ENCODE results near the gene PPL. TPM values are rescaled to one million over a fixed set of nuclear protein-coding genes. Genes with fewer than 3 reads are reported as not detected.
A peak's percentile ranks its signal among the peaks of the same experiment; 100 is the strongest.

PPL gene, protein sequence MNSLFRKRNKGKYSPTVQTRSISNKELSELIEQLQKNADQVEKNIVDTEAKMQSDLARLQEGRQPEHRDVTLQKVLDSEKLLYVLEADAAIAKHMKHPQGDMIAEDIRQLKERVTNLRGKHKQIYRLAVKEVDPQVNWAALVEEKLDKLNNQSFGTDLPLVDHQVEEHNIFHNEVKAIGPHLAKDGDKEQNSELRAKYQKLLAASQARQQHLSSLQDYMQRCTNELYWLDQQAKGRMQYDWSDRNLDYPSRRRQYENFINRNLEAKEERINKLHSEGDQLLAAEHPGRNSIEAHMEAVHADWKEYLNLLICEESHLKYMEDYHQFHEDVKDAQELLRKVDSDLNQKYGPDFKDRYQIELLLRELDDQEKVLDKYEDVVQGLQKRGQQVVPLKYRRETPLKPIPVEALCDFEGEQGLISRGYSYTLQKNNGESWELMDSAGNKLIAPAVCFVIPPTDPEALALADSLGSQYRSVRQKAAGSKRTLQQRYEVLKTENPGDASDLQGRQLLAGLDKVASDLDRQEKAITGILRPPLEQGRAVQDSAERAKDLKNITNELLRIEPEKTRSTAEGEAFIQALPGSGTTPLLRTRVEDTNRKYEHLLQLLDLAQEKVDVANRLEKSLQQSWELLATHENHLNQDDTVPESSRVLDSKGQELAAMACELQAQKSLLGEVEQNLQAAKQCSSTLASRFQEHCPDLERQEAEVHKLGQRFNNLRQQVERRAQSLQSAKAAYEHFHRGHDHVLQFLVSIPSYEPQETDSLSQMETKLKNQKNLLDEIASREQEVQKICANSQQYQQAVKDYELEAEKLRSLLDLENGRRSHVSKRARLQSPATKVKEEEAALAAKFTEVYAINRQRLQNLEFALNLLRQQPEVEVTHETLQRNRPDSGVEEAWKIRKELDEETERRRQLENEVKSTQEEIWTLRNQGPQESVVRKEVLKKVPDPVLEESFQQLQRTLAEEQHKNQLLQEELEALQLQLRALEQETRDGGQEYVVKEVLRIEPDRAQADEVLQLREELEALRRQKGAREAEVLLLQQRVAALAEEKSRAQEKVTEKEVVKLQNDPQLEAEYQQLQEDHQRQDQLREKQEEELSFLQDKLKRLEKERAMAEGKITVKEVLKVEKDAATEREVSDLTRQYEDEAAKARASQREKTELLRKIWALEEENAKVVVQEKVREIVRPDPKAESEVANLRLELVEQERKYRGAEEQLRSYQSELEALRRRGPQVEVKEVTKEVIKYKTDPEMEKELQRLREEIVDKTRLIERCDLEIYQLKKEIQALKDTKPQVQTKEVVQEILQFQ (N-terminal part only)
- total RNA-seq (10 to 100 TPM; 11.4 to 98.8 (median 31.6) TPM), polyA plus RNA-seq (10 to 100 TPM in 2 of 3 donors, 1 to 10 TPM in 1; 5.8 to 96.8 (median 10.7) TPM)
- long read RNA-seq, donor 1 = 0 reads
- long read RNA-seq, donor 2 = 0 reads
- long read RNA-seq, donor 3, full-length matches to known transcripts = 1 of 1 reads
- long read RNA-seq, donor 3, partial matches to known transcripts = 0 of 1 reads
- long read RNA-seq, donor 3, other reads (novel, unspliced or antisense) = 0 of 1 reads
- long read RNA-seq, donor 4 = 0 reads
- long read RNA-seq, donor 5 = 0 reads
- long read RNA-seq, donor 6, partial matches to known transcripts = 0 of 1 reads
- long read RNA-seq, donor 6, other reads (novel, unspliced or antisense) = 0 of 1 reads
- long read RNA-seq, donor 7 = 0 reads
- long read RNA-seq, donor 8 = 0 reads
- long read RNA-seq, donor 9 = 0 reads
- long read RNA-seq, donor 10 = 0 reads

DNA sequence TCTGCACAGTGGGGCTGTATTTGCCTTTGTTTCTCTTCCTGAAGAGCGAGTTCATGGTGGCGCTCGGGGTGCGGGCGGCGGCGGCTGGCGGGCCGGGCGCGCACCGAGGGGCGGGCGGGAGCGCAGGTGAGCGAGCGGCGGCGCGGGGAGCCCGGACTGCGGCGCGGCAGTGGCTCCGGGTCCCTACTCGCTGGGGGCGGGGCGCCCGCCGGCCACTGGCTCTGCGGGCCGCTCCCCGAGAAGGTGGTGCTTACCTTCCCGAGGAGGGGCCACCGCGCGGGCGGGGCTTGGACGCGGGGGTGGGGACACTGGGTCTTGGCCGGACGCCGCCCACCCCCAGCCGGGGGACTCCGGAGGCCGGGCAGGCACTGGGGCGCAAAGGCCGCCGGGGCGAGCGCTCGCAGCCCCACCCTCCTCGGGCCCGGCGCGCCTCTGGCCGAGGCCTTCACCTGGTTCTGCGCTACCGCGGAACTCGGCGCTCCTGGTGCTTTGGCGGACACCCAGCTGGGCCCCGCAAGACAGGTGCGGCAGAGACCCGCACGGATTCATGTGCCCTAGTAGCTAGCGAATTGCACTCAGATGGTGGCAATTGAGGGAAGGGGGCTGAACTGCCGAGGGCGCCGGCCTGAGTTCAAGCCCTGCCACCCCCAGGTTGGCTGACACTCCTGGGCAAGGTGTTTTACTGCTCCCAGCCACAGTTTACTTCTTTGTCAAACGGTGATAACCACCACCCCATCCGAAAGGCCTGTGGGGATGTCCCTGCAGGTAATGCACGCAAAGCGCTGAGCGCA, at the start of gene PPL:
PPL (minus strand) TSS at position 158 of the 791 bp plus-strand sequence; CDS start at position 55, 103 bp downstream.
- H3K4me3 ChIP-seq = peak within 1 kb of the TSS; percentile 59 to 79 (median 68)
- TF ChIP-seq EP300 (IDR thresholded peaks at IDR 0.05) = no peak
- TF ChIP-seq, protein P1, sequence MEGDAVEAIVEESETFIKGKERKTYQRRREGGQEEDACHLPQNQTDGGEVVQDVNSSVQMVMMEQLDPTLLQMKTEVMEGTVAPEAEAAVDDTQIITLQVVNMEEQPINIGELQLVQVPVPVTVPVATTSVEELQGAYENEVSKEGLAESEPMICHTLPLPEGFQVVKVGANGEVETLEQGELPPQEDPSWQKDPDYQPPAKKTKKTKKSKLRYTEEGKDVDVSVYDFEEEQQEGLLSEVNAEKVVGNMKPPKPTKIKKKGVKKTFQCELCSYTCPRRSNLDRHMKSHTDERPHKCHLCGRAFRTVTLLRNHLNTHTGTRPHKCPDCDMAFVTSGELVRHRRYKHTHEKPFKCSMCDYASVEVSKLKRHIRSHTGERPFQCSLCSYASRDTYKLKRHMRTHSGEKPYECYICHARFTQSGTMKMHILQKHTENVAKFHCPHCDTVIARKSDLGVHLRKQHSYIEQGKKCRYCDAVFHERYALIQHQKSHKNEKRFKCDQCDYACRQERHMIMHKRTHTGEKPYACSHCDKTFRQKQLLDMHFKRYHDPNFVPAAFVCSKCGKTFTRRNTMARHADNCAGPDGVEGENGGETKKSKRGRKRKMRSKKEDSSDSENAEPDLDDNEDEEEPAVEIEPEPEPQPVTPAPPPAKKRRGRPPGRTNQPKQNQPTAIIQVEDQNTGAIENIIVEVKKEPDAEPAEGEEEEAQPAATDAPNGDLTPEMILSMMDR (IDR thresholded peaks at IDR 0.05) = no peak
- peak in 2 of 3 donors; percentile 48 to 65 for TF ChIP-seq POLR2AphosphoS5 (IDR thresholded peaks at IDR 0.05)
- TF ChIP-seq POLR2A (IDR thresholded peaks at IDR 0.05) = no peak
- no peaks in the 10 kb centered on the region for H3K36me3 ChIP-seq
- H3K4me1 ChIP-seq = peaks cover 21 to 44% (median 33%) of the 10 kb centered on the region in 4 donors
- intact Hi-C loops (cut with DNase I; ENCODE audit: low total_unique reads) = loop anchor here (10.0 kb wide), 1 partner anchor 52 kb away; no protein-coding TSS in a partner anchor
- H3K27ac ChIP-seq = peak within 1 kb of the TSS; percentile 76 to 85 (median 79)
- DNase-seq = peak; percentile 97
- H3K27me3 ChIP-seq = peaks cover 0 to 39% (median 14%) of the 10 kb centered on the region in 3 donors
- WGBS, 5 donors = 6 to 19% (median 7%) methylated on average over 16 to 76 of the region's 76 CpGs
- no peaks in the 10 kb centered on the region for H3K9me3 ChIP-seq

DNA sequence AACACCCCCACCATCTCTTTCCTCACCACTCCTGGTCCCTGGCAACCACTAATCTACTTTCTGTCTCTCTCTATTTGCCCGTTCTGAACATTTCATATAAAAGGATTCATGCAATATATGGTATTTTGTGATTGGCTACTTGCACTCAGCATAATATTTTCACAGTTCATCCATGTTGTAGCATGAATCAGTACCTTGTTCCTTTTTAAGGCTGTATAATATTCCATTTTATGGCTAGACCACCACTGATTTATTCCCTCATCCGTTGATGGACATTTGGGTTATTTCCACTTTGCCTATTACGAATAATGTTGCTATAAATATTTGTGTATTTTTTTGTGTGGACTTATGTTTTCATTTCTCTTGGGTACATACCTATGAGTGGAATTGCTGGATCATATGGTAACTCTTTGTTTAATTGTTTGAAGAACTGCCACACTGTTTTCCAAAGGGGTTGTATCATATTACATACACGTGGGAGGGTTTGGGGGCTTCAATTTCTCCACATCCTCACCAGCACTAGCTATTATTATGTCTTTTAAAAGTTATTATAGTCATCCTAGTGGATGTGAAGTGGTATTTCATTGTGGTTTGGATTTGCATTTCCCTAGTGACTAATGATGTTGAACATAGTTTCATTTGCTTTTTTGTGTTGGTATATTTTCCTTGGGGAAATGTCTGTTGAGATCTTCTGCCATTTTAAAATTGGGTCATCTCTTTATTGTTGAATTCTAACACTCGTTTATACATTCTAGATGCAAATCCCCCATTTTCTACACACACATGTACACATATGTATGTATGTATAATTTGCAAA, 47.4 kb upstream of the PPL start:
- H3K36me3 ChIP-seq = no peaks in the 10 kb centered on the region
- H3K4me1 ChIP-seq = peaks cover 5 to 15% (median 10%) of the 10 kb centered on the region in 4 donors
- no peak overlapping the region for H3K4me3 ChIP-seq
- DNase-seq = no peak
- intact Hi-C loops (cut with DNase I; ENCODE audit: low total_unique reads) = no loop called here
- H3K27me3 ChIP-seq = peaks cover 0 to 32% (median 19%) of the 10 kb centered on the region in 3 donors
- H3K27ac ChIP-seq = no peak overlapping the region
- TF ChIP-seq POLR2A (IDR thresholded peaks at IDR 0.05) = no peak
- no peak for TF ChIP-seq POLR2AphosphoS5 (IDR thresholded peaks at IDR 0.05)
- TF ChIP-seq EP300 (IDR thresholded peaks at IDR 0.05) = no peak
- TF ChIP-seq, protein P1 (IDR thresholded peaks at IDR 0.05) = no peak
- WGBS, 5 donors = 69 to 81% (median 77%) methylated on average over 5 of the region's 5 CpGs
- H3K9me3 ChIP-seq = peaks cover 0 to 6% (median 0%) of the 10 kb centered on the region in 4 donors
